Forelimb muscle (tissue), 1 donor: ENCODE measurements around the gene HYPK. TPM values are rescaled to one million over a fixed set of nuclear protein-coding genes. Genes with fewer than 3 reads are reported as not detected.
"Not testable (repeated sequence)": the region's sequence is repeated elsewhere in the genome, so short reads cannot be mapped to it uniquely, and the experiment has no call there.

Source experiments
- DNase-seq: peaks from one replicate; pipeline ENCODE4 v3.0.0-alpha.2; 2013; ENCODE audit warnings: low read depth
- polyA plus RNA-seq: library from polyadenylated mRNA; unstranded; fragments of 120-200 nt; gene quantifications from one replicate; pipeline ENCODE4 v1.2.1, GENCODE V29; 2013; ENCODE audit not compliant: insufficient read length

The HYPK gene
- polyA plus RNA-seq, 1 donor = 12.4 TPM

GRCh38 chr15:43795997-43796396 is 4.4 kb upstream of the HYPK start:
- no peak for DNase-seq

DNA sequence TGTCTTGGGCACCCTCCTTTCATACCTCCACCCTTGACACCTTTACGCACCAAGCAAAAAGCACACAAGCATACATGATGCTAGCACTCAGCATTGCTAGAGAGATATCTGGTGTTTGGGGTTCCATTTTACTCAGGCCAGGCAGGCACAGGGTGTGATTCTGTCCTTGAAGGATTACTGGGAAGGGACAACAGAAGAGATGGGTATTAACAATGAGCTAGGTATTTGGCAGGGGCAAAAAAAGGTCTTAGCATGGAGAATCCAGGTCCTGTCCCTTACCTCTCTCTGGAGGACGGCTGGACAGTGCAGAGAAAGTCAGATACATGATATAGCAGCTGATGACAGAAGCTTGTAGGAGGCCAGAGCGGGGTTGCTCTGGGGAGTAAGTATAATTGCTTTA is 3.8 kb upstream of the HYPK start:
- no peak for DNase-seq

- no peak for DNase-seq
Observed at GRCh38 chr15:43799209-43799944, 1.0 kb upstream of the HYPK start.

DNA sequence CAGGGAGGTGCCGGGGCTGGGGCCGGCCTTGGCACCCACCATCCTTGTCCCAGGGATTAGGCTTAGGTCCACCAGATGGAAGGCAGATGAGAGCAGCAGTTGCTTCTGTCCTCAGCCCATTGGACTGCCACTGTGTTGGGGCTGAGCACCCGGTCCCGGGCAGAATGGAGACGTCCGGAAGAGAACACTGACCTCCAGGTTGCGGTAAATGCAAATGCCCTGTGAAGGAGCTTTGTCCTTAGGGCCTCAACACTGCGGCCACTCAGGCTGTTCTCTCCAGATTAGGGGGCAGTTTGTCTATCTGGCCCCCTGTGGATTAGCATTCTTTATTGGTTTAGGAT is 484 bp upstream of the HYPK start, which contains the start of gene SERINC4:
TSS of gene SERINC4 (minus strand) at position 276 of the 341 bp plus-strand sequence. CDS start at position 42, 234 bp downstream.
- no peak for DNase-seq

DNA sequence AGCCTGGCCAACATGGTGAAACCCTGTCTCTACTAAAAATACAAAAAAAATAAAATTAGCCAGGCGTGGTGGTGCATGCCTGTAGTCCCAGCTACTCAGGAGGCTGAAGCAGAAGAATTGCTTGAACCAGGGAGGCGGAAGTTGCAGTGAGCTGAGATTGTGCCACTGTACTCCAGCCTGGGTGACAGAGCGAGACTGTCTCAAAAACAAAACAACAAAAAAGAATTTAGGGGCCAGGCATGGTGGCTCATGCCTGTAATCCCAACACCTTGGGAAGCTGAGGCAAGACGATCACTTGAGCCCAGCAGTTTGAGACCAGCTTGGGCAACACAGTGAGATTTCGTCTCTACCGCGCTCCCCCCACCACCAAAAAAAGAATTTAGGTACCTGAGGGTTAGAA is 2.3 kb downstream of the HYPK start:
- DNase-seq = not testable (repeated sequence)

DNA sequence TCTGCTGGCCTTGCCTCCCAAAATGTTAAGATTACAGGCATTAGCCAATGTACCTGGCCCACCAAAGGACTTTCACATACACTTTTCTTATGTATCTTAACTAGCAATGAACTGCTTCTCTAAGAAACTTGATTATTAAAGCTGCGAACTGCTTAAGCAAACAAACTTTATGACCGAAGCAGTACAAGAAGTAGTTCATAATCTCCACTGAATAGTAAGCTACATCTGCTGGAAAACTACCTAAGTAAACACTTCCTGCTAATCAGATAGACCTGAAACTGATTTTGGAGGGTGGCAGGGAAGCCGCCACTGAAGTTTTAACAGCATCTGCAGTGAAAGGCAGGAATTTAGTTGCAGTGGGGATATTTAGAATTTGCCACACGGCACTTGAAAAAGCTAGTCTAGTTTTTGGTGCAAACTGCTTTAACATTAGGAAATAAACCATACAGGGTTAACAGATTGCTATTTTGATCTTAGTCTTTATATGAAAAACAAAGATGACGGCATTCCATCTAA is 8.1 kb downstream of the HYPK start:
- DNase-seq = no peak

GRCh38 chr15:43808960-43809678 is 8.7 kb downstream of the HYPK start:
- DNase-seq = no peak

GRCh38 chr15:43815064-43815463 is 14.7 kb downstream of the HYPK start:
- not testable (repeated sequence) for DNase-seq

DNA sequence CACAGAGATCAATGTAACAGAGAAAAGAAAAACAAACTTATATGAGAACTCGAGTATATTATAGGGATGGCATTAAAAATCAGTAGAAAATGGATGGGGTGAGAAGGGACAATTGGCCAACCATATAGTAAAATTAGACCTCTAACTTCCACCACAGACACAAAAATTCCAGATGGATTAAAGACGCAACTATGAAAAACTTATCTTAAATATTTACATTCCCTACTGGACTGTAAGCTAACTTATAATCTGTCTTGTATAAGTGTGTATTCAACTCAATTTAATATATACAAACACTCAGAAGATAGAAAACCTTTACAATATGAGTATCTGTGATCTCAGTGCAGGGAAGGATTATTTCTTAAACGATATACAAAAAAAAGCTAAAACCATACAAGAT is 21.1 kb downstream of the HYPK start:
- no peak for DNase-seq

- peak; percentile 98 for DNase-seq
Observed at GRCh38 chr15:43824302-43825246, 24.2 kb downstream of the HYPK start, which contains the start of gene MFAP1. MFAP1 (minus strand) TSS chr15:43824690; CDS start chr15:43824569, 121 bp downstream.

- not testable (repeated sequence) for DNase-seq
Observed at GRCh38 chr15:43825305-43825704, 24.9 kb downstream of the HYPK start.

GRCh38 chr15:43826029-43826507 is 25.7 kb downstream of the HYPK start:
- DNase-seq = no peak

GRCh38 chr15:43826508-43827341 is 26.3 kb downstream of the HYPK start, which contains the start of gene WDR76:
WDR76 (plus strand) TSS chr15:43827002; CDS start chr15:43827033, 31 bp downstream.
- DNase-seq = peak; percentile 43

DNA sequence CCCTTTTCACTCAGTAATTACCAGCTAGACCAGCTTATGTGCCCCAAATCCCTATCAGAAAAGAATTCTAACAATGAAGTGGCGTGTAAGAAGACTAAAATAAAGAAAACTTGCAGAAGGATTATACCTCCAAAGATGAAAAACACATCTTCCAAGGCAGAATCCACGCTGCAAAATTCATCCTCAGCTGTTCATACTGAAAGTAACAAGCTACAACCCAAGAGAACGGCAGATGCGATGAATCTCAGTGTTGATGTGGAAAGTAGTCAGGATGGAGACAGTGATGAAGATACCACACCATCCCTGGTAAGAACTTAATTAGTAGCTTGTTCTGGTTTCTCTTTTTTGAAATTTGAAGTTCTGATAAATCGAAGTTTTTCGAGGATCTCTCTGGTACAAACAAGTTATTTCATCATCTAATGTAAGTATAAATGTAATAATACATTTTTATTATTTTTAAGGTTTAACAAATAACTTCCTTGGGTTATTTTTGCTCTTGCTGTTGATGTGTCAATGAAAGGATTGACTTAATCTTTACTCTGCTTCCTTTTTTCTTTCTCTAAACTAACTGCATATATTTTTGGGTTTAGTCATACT is 27.8 kb downstream of the HYPK start:
- DNase-seq = no peak

DNA sequence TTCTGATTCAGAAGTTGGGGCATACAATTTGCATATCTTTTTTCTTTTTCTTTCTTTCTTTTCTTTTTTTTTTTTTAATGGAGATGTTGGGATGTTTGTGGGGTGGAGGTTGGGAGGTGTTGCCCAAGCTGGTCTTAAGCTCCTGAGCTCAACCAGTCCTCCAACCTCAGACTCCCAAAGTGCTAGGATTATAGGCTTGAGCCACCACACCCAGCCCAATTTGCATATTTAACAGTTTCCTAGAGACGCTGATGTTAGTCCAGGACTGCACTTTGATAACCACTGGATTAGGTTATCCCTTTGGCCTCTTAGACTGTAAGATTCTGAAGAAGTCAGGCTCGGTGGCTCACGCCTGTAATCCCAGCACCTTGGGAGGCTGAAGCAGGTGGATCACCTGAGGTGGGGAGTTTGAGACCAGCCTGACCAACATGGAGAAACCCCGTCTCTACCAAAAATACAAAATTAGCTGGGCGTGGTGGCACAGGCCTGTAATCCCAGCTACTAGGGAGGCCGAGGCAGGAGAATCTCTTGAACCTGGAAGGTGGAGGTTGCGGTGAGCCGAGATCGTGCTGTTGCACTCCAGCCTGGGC is 29.6 kb downstream of the HYPK start:
- not testable (repeated sequence) for DNase-seq

- DNase-seq = not testable (repeated sequence)
Observed at GRCh38 chr15:43830691-43831275, 30.4 kb downstream of the HYPK start.

- DNase-seq = not testable (repeated sequence)
Observed at GRCh38 chr15:43831519-43832052, 31.2 kb downstream of the HYPK start.

DNA sequence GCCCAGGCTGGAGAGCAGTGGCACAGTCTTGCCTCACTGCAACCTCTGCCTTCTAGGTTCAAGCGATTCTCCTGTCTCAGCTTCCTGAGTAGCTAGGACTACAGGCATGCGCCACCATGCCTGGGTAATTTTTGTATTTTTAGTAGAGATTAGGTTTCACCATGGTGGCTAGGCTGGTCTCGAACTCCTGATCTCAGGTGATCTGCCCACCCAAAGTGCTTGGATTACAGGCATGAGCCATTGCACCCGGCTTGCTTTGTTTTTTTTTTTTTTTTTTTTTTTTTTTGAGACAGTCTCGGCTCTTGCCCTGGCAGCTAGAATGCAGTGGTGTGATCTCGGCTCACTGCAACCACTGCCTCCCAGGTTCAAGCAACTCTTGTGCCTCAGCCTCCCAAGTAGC is 32.1 kb downstream of the HYPK start:
- not testable (repeated sequence) for DNase-seq

GRCh38 chr15:43845421-43845820 is 45.0 kb downstream of the HYPK start:
- DNase-seq = no peak
